ENCODE results near the gene STAT5B. TPM values are rescaled to one million over a fixed set of nuclear protein-coding genes. Genes with fewer than 3 reads are reported as not detected.

STAT5B gene
- total and polyA plus RNA-seq, 2 of the 13 experiments (the other 11 are each of a cell fraction or from before 2014, with no cell fraction given), result 21.0 to 42.8 TPM

- TF ChIP-seq ZNF879 (CRISPR knock-in tag; IDR thresholded peaks at IDR 0.05), result peak; percentile 97; the same call in 1 of the 2 replicates
- TF ChIP-seq ZBTB10 (CRISPR knock-in tag; IDR thresholded peaks at IDR 0.05; ENCODE audit: borderline replicate concordance), result peak; percentile 69
- TF ChIP-seq ATF6 (CRISPR knock-in tag; conservative IDR thresholded peaks at IDR 0.05), result no peak
- peak; percentile 94 for TF ChIP-seq ZNF501 (CRISPR knock-in tag; IDR thresholded peaks at IDR 0.05)
- TF ChIP-seq MXD4 (CRISPR knock-in tag; IDR thresholded peaks at IDR 0.05), result peak; percentile 16
- no peak for TF ChIP-seq U2AF1 (optimal IDR thresholded peaks at IDR 0.05; ENCODE audit: low read depth, low read length)
- peak; percentile 80 for TF ChIP-seq NRL (CRISPR knock-in tag; IDR thresholded peaks at IDR 0.05; ENCODE audit: borderline replicate concordance)
- TF ChIP-seq ZBTB33 (CRISPR knock-in tag; IDR thresholded peaks at IDR 0.05), result peak; percentile 7
- TF ChIP-seq DNMT3B (CRISPR knock-in tag; conservative IDR thresholded peaks at IDR 0.05), result no peak
- peak; percentile 57; the same call in 1 of the 2 replicates for TF ChIP-seq TSC22D2 (CRISPR knock-in tag; IDR thresholded peaks at IDR 0.05; ENCODE audit: borderline replicate concordance)
- peak; percentile 51; the same call in 1 of the 2 replicates for TF ChIP-seq GZF1 (CRISPR knock-in tag; IDR thresholded peaks at IDR 0.05)
- no peak; the same call in 1 of the 2 replicates for TF ChIP-seq CENPBD1 (CRISPR knock-in tag; IDR thresholded peaks at IDR 0.05; ENCODE audit: borderline replicate concordance, low read depth)
- peak; percentile 74; the same call in 1 of the 2 replicates for TF ChIP-seq ADNP (CRISPR knock-in tag; IDR thresholded peaks at IDR 0.05)
- peak; percentile 57; the same call in 1 of the 2 replicates for TF ChIP-seq HDAC2 (CRISPR knock-in tag; IDR thresholded peaks at IDR 0.05)
- TF ChIP-seq CBX1 (IDR thresholded peaks at IDR 0.05; ENCODE audit: low read depth), result no peak
- peak; percentile 90 for TF ChIP-seq ZNF430 (CRISPR knock-in tag; IDR thresholded peaks at IDR 0.05)
- no peak for TF ChIP-seq KDM4B (CRISPR knock-in tag; IDR thresholded peaks at IDR 0.05)
- peak; percentile 74 for TF ChIP-seq AGO2 (optimal IDR thresholded peaks at IDR 0.05; ENCODE audit: low read depth, low read length)
- no peak for TF ChIP-seq CEBPG (CRISPR knock-in tag; IDR thresholded peaks at IDR 0.05)
- TF ChIP-seq FOSL1 (CRISPR knock-in tag; IDR thresholded peaks at IDR 0.05; ENCODE audit: borderline replicate concordance), result no peak
- TF ChIP-seq SMAD3 (CRISPR knock-in tag; IDR thresholded peaks at IDR 0.05), result peak; percentile 45
Observed at GRCh38 chr17:42183741-42184711, 92.2 kb downstream of the STAT5B start (continued).
